ENCODE data around the gene AKAP7.

The AKAP7 gene

GRCh38 chr6:131096786-131097185 lies 38.5 kb upstream of the AKAP7 start:
- no peak overlapping the region for H3K9ac ChIP-seq (ENCODE audit: low read length)
- H3K9me3 ChIP-seq (ENCODE audit: low read length) = no peaks in the 10 kb centered on the region
- no peak overlapping the region for H3K27ac ChIP-seq (ENCODE audit: low read depth, low read length, poor library complexity, severe bottlenecking)
- no peak overlapping the region for H3K4me2 ChIP-seq (ENCODE audit: low read length)
- H3K36me3 ChIP-seq (ENCODE audit: insufficient read depth, low read length) = no peaks in the 10 kb centered on the region
- H3K4me3 ChIP-seq (ENCODE audit: low read depth, low read length, poor library complexity, severe bottlenecking) = no peak overlapping the region
- no peaks in the 10 kb centered on the region for H3K79me2 ChIP-seq (ENCODE audit: insufficient read depth, low read length)
- TF ChIP-seq CTCF (IDR thresholded peaks at IDR 0.05; ENCODE audit: low read length) (no peak), EZH2 (IDR thresholded peaks at IDR 0.05; ENCODE audit: borderline replicate concordance, low read length) (no peak)
- H3K9me2 ChIP-seq (ENCODE audit: low read depth, low read length) = no peaks in the 10 kb centered on the region
- no peaks in the 10 kb centered on the region for H4K20me1 ChIP-seq (ENCODE audit: insufficient read depth, low read length)
- no peak overlapping the region for H2AFZ ChIP-seq (ENCODE audit: low read length)
- no peaks in the 10 kb centered on the region for H3K27me3 ChIP-seq (ENCODE audit: insufficient read depth, low read length)
- no peaks in the 10 kb centered on the region for H3K4me1 ChIP-seq (ENCODE audit: insufficient read depth, low read length, severe bottlenecking)
- no peaks in the 10 kb centered on the region for H3F3A ChIP-seq (ENCODE audit: insufficient read depth, low read length)

GRCh38 chr6:131101911-131102680 lies 33.2 kb upstream of the AKAP7 start:
- TF ChIP-seq EZH2 (IDR thresholded peaks at IDR 0.05; ENCODE audit: borderline replicate concordance, low read length) (no peak), CTCF (IDR thresholded peaks at IDR 0.05; ENCODE audit: low read length) (no peak)

GRCh38 chr6:131103296-131103695 lies 32.0 kb upstream of the AKAP7 start:
- Histone ChIP-seq H3K9me2 (ENCODE audit: low read depth, low read length) (no peaks in the 10 kb centered on the region), H3K4me2 (ENCODE audit: low read length) (no peak overlapping the region), H4K20me1 (ENCODE audit: insufficient read depth, low read length) (no peaks in the 10 kb centered on the region), H3K27ac (ENCODE audit: low read depth, low read length, poor library complexity, severe bottlenecking) (no peak overlapping the region), H3K9ac (ENCODE audit: low read length) (no peak overlapping the region), H3F3A (ENCODE audit: insufficient read depth, low read length) (no peaks in the 10 kb centered on the region), H3K36me3 (ENCODE audit: insufficient read depth, low read length) (no peaks in the 10 kb centered on the region), H3K27me3 (ENCODE audit: insufficient read depth, low read length) (no peaks in the 10 kb centered on the region), H3K4me3 (ENCODE audit: low read depth, low read length, poor library complexity, severe bottlenecking) (no peak overlapping the region), H3K4me1 (ENCODE audit: insufficient read depth, low read length, severe bottlenecking) (no peaks in the 10 kb centered on the region), H3K79me2 (ENCODE audit: insufficient read depth, low read length) (no peaks in the 10 kb centered on the region), H2AFZ (ENCODE audit: low read length) (no peak overlapping the region), H3K9me3 (ENCODE audit: low read length) (no peaks in the 10 kb centered on the region)
- TF ChIP-seq EZH2 (IDR thresholded peaks at IDR 0.05; ENCODE audit: borderline replicate concordance, low read length) (no peak), CTCF (IDR thresholded peaks at IDR 0.05; ENCODE audit: low read length) (no peak)

More at GRCh38 chr6:131101911-131102680, 33.2 kb upstream of the AKAP7 start:
- Histone ChIP-seq H3K9me2 (ENCODE audit: low read depth, low read length) (no peaks in the 10 kb centered on the region), H2AFZ (ENCODE audit: low read length) (no peak overlapping the region), H3K27ac (ENCODE audit: low read depth, low read length, poor library complexity, severe bottlenecking) (no peak overlapping the region), H3K36me3 (ENCODE audit: insufficient read depth, low read length) (no peaks in the 10 kb centered on the region), H3F3A (ENCODE audit: insufficient read depth, low read length) (no peaks in the 10 kb centered on the region), H3K4me2 (ENCODE audit: low read length) (no peak overlapping the region), H4K20me1 (ENCODE audit: insufficient read depth, low read length) (no peaks in the 10 kb centered on the region), H3K27me3 (ENCODE audit: insufficient read depth, low read length) (no peaks in the 10 kb centered on the region), H3K4me3 (ENCODE audit: low read depth, low read length, poor library complexity, severe bottlenecking) (no peak overlapping the region), H3K9me3 (ENCODE audit: low read length) (no peaks in the 10 kb centered on the region), H3K9ac (ENCODE audit: low read length) (no peak overlapping the region), H3K4me1 (ENCODE audit: insufficient read depth, low read length, severe bottlenecking) (no peaks in the 10 kb centered on the region), H3K79me2 (ENCODE audit: insufficient read depth, low read length) (no peaks in the 10 kb centered on the region)

Data from OCI-LY1 (cell line).